Loucy (cell line): Measurements from ENCODE around the gene CD151.

Source experiments
- H2AFZ ChIP-seq: fragments of 200-600 bp; sonication (generic); 2 replicates; pipeline ENCODE4 v1.6.0; 2016; ENCODE audit warnings: antibody characterized with exemption, mild to moderate bottlenecking, low read length, moderate library complexity
- H3F3A ChIP-seq: fragments of 200-600 bp; 2 replicates; pipeline ENCODE4 v1.6.0; 2016; ENCODE audit warnings: antibody characterized with exemption, low read depth, mild to moderate bottlenecking
- H3K27me3 ChIP-seq: fragments of 200-600 bp; sonication (generic); 2 replicates; pipeline ENCODE4 v1.6.1; 2014; ENCODE audit warnings: low read length, mild to moderate bottlenecking; ENCODE audit not compliant: insufficient read depth, poor library complexity, severe bottlenecking
- H3K36me3 ChIP-seq: fragments of 200-600 bp; sonication (generic); 2 replicates; pipeline ENCODE4 v1.6.1; 2016; ENCODE audit warnings: low read length; ENCODE audit not compliant: insufficient read depth
- H3K4me1 ChIP-seq: fragments of 200-600 bp; sonication (generic); 2 replicates; pipeline ENCODE4 v1.5.1; 2014; ENCODE audit warnings: low read length, mild to moderate bottlenecking; ENCODE audit not compliant: insufficient read depth, poor library complexity, severe bottlenecking
- H3K4me2 ChIP-seq: fragments of 200-600 bp; sonication (generic); 2 replicates; pipeline ENCODE4 v1.6.0; 2014; ENCODE audit warnings: antibody characterized with exemption, low read length, low read depth, mild to moderate bottlenecking; ENCODE audit not compliant: poor library complexity, severe bottlenecking
- H3K4me3 ChIP-seq: fragments of 200-600 bp; sonication (generic); 2 replicates; pipeline ENCODE4 v1.5.1; 2014; ENCODE audit warnings: low read length, mild to moderate bottlenecking, mixed read lengths; ENCODE audit not compliant: poor library complexity, severe bottlenecking
- H3K79me2 ChIP-seq: fragments of 200-600 bp; sonication (generic); 2 replicates; pipeline ENCODE4 v1.6.1; 2014; ENCODE audit warnings: low read length; ENCODE audit not compliant: insufficient read depth
- H3K9ac ChIP-seq: fragments of 200-600 bp; sonication (generic); 2 replicates; pipeline ENCODE4 v1.6.0; 2014; ENCODE audit warnings: mild to moderate bottlenecking, low read depth, low read length, moderate library complexity; ENCODE audit not compliant: poor library complexity, severe bottlenecking
- H3K9me2 ChIP-seq: fragments of 200-600 bp; sonication (generic); replicated peaks from 2 replicates; pipeline ENCODE4 v1.6.1; 2016; ENCODE audit warnings: low read depth, low read length, mixed read lengths
- H3K9me3 ChIP-seq: fragments of 200-600 bp; sonication (generic); 2 replicates; pipeline ENCODE4 v1.6.1; 2014; ENCODE audit warnings: mild to moderate bottlenecking, antibody characterized with exemption, low read length, low read depth; ENCODE audit not compliant: insufficient read depth
- H4K20me1 ChIP-seq: fragments of 200-600 bp; sonication (generic); 2 replicates; pipeline ENCODE4 v1.6.0; 2014; ENCODE audit warnings: antibody characterized with exemption, low read length, mild to moderate bottlenecking; ENCODE audit not compliant: insufficient read depth, poor library complexity, severe bottlenecking
- CTCF ChIP-seq: fragments of 200-600 bp; sonication (generic); conservative IDR thresholded peaks from 2 replicates; pipeline ENCODE4 v1.5.1; 2014; ENCODE audit warnings: mild to moderate bottlenecking, antibody characterized with exemption, low read length
- EZH2phosphoT487 ChIP-seq: fragments of 200-600 bp; IDR thresholded peaks from 2 replicates; pipeline ENCODE4 v1.6.1; 2018; ENCODE audit warnings: antibody characterized with exemption, mild to moderate bottlenecking, moderate library complexity, borderline replicate concordance

The CD151 gene

GRCh38 chr11:802018-802617 lies 30.6 kb upstream of the CD151 start:
- Histone ChIP-seq H2AFZ (no peak overlapping the region), H3K9ac (no peak overlapping the region), H3K4me1 (peaks cover 18% of the 10 kb centered on the region), H3K9me2 (no peaks in the 10 kb centered on the region), H4K20me1 (peaks cover 7% of the 10 kb centered on the region), H3K79me2 (peaks cover 23% of the 10 kb centered on the region; the same call in 1 of the 2 replicates), H3K4me3 (no peak overlapping the region), H3K9me3 (no peaks in the 10 kb centered on the region), H3K4me2 (no peak overlapping the region), H3K36me3 (no peaks in the 10 kb centered on the region), H3K27me3 (no peaks in the 10 kb centered on the region), H3F3A (no peaks in the 10 kb centered on the region; the same call in 1 of the 2 replicates)
- TF ChIP-seq CTCF (no peak), EZH2phosphoT487 (no peak)

GRCh38 chr11:802693-803466 lies 29.9 kb upstream of the CD151 start:
- peaks cover 18% of the 10 kb centered on the region for H3K4me1 ChIP-seq
- no peak overlapping the region for H3K4me3 ChIP-seq
- no peaks in the 10 kb centered on the region for H3K9me3 ChIP-seq
- no peak overlapping the region for H2AFZ ChIP-seq
- H4K20me1 ChIP-seq: peaks cover 7% of the 10 kb centered on the region
- H3F3A ChIP-seq: no peaks in the 10 kb centered on the region; the same call in 1 of the 2 replicates
- peak overlapping the region; percentile 99 for H3K9ac ChIP-seq
- no peaks in the 10 kb centered on the region for H3K27me3 ChIP-seq
- H3K9me2 ChIP-seq: no peaks in the 10 kb centered on the region
- H3K79me2 ChIP-seq: peaks cover 27% of the 10 kb centered on the region; the same call in 1 of the 2 replicates
- no peak for TF ChIP-seq EZH2phosphoT487
- TF ChIP-seq CTCF: no peak
- H3K36me3 ChIP-seq: no peaks in the 10 kb centered on the region
- peak overlapping the region; percentile 100 for H3K4me2 ChIP-seq

- Histone ChIP-seq H2AFZ (no peak overlapping the region), H3K27me3 (no peaks in the 10 kb centered on the region), H3K79me2 (peaks cover 32% of the 10 kb centered on the region), H3K9ac (peak overlapping the region; percentile 99), H3F3A (no peaks in the 10 kb centered on the region; the same call in 1 of the 2 replicates), H3K36me3 (no peaks in the 10 kb centered on the region), H3K9me3 (no peaks in the 10 kb centered on the region), H3K4me3 (peak overlapping the region; percentile 95), H4K20me1 (peaks cover 7% of the 10 kb centered on the region), H3K9me2 (no peaks in the 10 kb centered on the region), H3K4me1 (peaks cover 20% of the 10 kb centered on the region), H3K4me2 (peak overlapping the region; percentile 100)
- TF ChIP-seq CTCF: no peak
- no peak for TF ChIP-seq EZH2phosphoT487
Observed at GRCh38 chr11:803467-803742, 29.3 kb upstream of the CD151 start.
